ENCODE measurements around the gene SLC25A43. TPM values are rescaled to one million over a fixed set of nuclear protein-coding genes. Genes with fewer than 3 reads are reported as not detected.

Gene SLC25A43
- total and polyA plus RNA-seq, 2 of the 8 experiments (the other 6 are each of a cell fraction or from before 2014, with no cell fraction given), result 3.1 to 5.8 TPM

DNA sequence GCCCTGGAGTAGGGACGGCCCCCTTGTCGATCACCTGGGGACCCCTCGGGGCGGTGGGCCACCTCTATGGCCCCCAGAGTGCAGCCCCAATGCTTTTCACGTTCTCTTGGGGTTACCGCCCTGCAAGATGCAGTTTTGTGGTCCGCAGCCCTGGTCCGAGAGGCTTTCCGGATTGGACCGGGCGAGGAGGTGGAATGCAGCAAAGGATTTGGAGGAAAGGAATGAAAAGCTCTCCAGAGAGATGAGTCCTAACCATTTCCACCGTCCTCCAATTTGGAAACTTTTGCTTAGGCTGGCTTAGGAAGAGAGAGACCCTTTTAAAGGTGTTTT lies 601 bp downstream of the SLC25A43 start:
- no peak overlapping the region for H2BK12ac ChIP-seq (ENCODE audit: low read depth, low read length)
- POLR2A ChIA-PET (ENCODE audit: partially characterized antibody), result interaction anchor here (1.0 to 1.1 kb wide), 2 partner anchors 32 to 392 kb away, joined by 4 read pairs; partner anchors contain the start of gene RPL39
- H3K4me1 ChIP-seq (replicated peaks in 1 of 4; ENCODE audit: control insufficient read depth in 3 of 4, insufficient read depth in 4 of 4, low read length in 3 of 4), result peaks cover 0 to 12% (median 3%) of the 10 kb centered on the region in 4 experiments; a peak in 4 of 7 replicates
- no peak overlapping the region for H2BK5ac ChIP-seq (ENCODE audit: low read depth, low read length)
- no peak overlapping the region for H4K5ac ChIP-seq (ENCODE audit: insufficient read length, low read depth, low read length)
- H3K4ac ChIP-seq (replicated peaks; ENCODE audit: insufficient read length, low read depth, low read length), result no peak overlapping the region
- peak overlapping the region; percentile 74 to 86 for H3K4me2 ChIP-seq (ENCODE audit: insufficient read depth in 1 of 2, low read depth in 2 of 2, low read length in 2 of 2)
- no peak overlapping the region for H3K27ac ChIP-seq (ENCODE audit: low read depth, low read length)
- H4K20me1 ChIP-seq (replicated peaks in 1 of 2; ENCODE audit: control insufficient read depth in 1 of 2, insufficient read depth in 2 of 2, low read length in 2 of 2), result no peaks in the 10 kb centered on the region
- H2AK5ac ChIP-seq (ENCODE audit: low read depth, low read length), result no peak overlapping the region
- no peak overlapping the region for H4K91ac ChIP-seq (replicated peaks; ENCODE audit: insufficient read length, low read length)
- peaks cover 3% of the 10 kb centered on the region; the same call in 1 of the 2 replicates for H3K23me2 ChIP-seq (ENCODE audit: low read depth, low read length)
- no peak overlapping the region for H2BK120ac ChIP-seq (replicated peaks; ENCODE audit: low read depth, low read length)
- H3K14ac ChIP-seq (ENCODE audit: insufficient read length), result no peak overlapping the region
- H3K36me3 ChIP-seq (ENCODE audit: control insufficient read depth in 2 of 4, insufficient read depth in 4 of 4, low read length in 3 of 4), result no peaks in the 10 kb centered on the region
- FAIRE-seq (no peak), DNase-seq (ENCODE audit: low read depth in 1 of 2, low spot score in 2 of 2) (peak in 1 of 2 experiments; percentile 49)
- no peak overlapping the region for H2BK20ac ChIP-seq (ENCODE audit: low read length)
- H3K23ac ChIP-seq (ENCODE audit: insufficient read length), result no peak overlapping the region
- no peak overlapping the region for H3K56ac ChIP-seq (replicated peaks; ENCODE audit: insufficient read length, low read depth, low read length)
- no peaks in the 10 kb centered on the region for H3K79me1 ChIP-seq (ENCODE audit: low read depth, low read length)
- no peak overlapping the region for H2BK15ac ChIP-seq (ENCODE audit: low read length)
- no peak overlapping the region for H2AFZ ChIP-seq (ENCODE audit: low read length)
- peak overlapping the region; percentile 37 to 69 (median 48); a peak in 7 of 8 replicates for H3K4me3 ChIP-seq (ENCODE audit: extremely low read depth in 1 of 4, insufficient read depth in 2 of 4, low read depth in 3 of 4, low read length in 4 of 4)
- WGBS, 2 experiments (ENCODE audit: extremely low coverage in 1 of 2, insufficient coverage in 1 of 2, insufficient read length in 1 of 2, insufficient replicate concordance in 2 of 2, low coverage in 1 of 2, low lambda C conversion rate in 2 of 2, missing lambda C conversion rate in 1 of 2), result 2% methylated on average over 9 of the region's 12 CpGs; no CpG with 5 or more reads in 1 of the 2 experiments
- CTCF ChIA-PET (ENCODE audit: partially characterized antibody), result interaction anchor here (1.9 kb wide), 1 partner anchor 9 kb away, joined by 7 read pairs; no protein-coding TSS in a partner anchor
- H3K18ac ChIP-seq (ENCODE audit: extremely low read depth, low read length), result peak overlapping the region; percentile 13; the same call in 1 of the 2 replicates
- no peaks in the 10 kb centered on the region for H3K9me3 ChIP-seq (ENCODE audit: insufficient read depth in 2 of 2, low read depth in 1 of 2, low read length in 1 of 2)
- peaks cover 0 to 5% (median 1%) of the 10 kb centered on the region in 4 experiments; a peak in 1 of 7 replicates for H3K27me3 ChIP-seq (replicated peaks in 1 of 4; ENCODE audit: control insufficient read depth in 3 of 4, extremely low read depth in 1 of 4, insufficient read depth in 3 of 4, low read length in 3 of 4)
- TF ChIP-seq TBP (IDR thresholded peaks at IDR 0.05; ENCODE audit: low read depth, low read length), result 0 out of 2 replicates have a peak, but pooled peaks have one; percentile 10
- TF ChIP-seq NANOG (IDR thresholded peaks at IDR 0.05; ENCODE audit: insufficient read depth, low read depth, low read length, poor library complexity, severe bottlenecking), result no peak
- H3K79me2 ChIP-seq (ENCODE audit: control insufficient read depth in 1 of 2, insufficient read depth in 2 of 2, low read length in 2 of 2), result no peaks in the 10 kb centered on the region
- H3K9ac ChIP-seq (replicated peaks in 1 of 4; ENCODE audit: extremely low read depth in 1 of 4, low read depth in 3 of 4, low read length in 3 of 4), result no peak overlapping the region
- H4K8ac ChIP-seq (ENCODE audit: extremely low read depth, insufficient read depth, low read length), result peak overlapping the region; percentile 79; the same call in 1 of the 2 replicates
